Fibroblast of skin of back (primary cell): ENCODE data around the gene SYCP2.
A peak's percentile ranks its signal among the peaks of the same experiment; 100 is the strongest.
"Not testable (repeated sequence)": the region's sequence is repeated elsewhere in the genome, so short reads cannot be mapped to it uniquely, and the experiment has no call there.

Experiments
- DNase-seq: peaks from one replicate; pipeline ENCODE4 v3.0.0-alpha.2; 2013

Gene SYCP2

DNA sequence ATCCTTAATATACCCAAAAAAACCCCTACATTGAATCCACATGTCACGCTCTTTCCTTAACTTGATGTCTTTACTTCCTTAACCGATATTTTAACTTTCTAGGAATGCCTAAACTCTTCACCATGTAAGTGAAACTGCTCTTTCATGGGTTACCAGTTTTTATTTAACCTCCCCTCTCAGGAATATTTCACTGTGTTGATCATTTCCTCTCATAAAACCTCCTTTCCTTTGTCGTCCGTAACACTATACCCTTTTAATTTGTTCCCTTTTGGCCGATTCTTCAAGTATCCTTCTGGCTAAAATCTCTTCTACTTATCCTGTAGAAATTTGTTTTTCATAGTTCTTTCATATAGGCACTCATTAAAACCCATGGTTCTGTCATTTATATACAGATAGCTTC, 24.6 kb downstream of the SYCP2 start:
- DNase-seq: no peak

- DNase-seq: no peak
These were observed 29.8 kb downstream of the SYCP2 start for GRCh38 chr20:59903621-59904020.

DNA sequence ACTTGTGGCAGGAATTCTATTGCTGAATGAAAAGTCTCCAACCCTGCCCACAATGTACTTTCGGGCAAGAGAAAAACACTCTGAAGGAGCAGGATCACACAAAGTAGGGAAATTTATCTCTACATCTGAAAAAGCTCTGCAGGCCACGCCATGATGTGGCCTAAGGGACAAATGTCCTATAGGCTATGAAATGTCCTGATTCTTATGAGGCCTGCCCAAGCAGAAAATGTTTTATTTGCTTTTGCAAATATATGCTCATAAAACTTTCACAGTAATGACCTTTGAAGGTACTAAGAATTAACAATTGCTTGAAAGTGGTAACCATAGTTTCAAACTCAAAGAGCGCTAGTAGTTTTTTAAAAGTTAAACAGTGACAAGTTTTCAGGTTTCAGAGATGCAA, 31.0 kb downstream of the SYCP2 start:
- no peak for DNase-seq

DNA sequence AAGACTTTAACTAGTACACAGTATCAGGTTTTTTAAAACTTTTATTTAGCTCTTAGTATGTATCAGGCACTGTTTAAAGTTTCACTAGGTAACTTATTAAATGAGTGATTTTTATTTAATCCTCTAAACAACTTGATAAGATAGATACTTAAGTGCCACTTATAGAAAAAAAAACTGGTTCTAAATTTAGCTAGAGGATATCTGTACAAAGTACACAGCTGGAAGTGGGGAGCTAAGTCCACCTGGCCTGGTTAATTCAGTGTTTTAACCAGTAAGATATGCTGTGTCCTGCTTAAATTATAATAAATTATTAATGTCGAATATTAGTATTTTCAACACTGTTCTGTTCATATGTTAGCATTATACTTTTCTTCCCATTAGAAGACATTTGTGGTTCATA, 37.5 kb downstream of the SYCP2 start:
- no peak for DNase-seq

GRCh38 chr20:59891581-59891980, 41.9 kb downstream of the SYCP2 start:
- DNase-seq: no peak

DNA sequence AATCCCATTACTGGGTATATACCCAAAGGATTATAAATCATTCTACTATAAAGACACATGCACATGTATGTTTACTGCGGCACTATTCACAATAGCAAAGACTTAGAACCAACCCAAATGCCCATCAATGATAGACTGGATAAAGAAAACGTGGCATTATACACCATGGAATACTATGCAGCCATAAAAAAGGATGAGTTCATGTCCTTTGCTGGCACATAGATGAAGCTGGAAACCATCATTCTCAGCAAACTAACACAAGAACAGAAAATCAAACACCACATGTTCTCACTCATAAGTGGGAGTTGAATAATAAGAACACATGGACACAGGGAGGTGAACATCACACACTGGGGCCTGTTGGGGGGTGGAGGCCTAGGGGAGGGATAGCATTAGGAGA, 43.4 kb downstream of the SYCP2 start:
- not testable (repeated sequence) for DNase-seq

DNA sequence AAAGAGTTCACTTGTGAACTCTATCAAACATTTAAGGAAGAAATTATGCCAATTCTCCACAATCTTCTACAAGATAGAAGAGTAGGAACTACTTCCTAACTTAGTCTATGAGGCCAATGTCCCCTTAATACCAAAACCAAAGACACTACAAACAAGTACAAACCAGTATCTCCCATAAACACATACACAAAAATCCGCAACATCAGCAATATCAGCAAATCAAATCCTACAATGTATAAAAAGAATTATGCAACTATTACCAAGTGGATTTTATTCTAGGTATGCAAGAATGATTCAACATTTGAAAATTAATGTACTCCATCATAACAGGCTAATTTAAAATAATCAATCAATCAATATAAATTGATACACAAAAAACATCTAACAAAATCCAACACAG, 45.4 kb downstream of the SYCP2 start:
- DNase-seq: no peak

- no peak for DNase-seq
These were observed 48.9 kb downstream of the SYCP2 start for GRCh38 chr20:59884494-59884893.

DNA sequence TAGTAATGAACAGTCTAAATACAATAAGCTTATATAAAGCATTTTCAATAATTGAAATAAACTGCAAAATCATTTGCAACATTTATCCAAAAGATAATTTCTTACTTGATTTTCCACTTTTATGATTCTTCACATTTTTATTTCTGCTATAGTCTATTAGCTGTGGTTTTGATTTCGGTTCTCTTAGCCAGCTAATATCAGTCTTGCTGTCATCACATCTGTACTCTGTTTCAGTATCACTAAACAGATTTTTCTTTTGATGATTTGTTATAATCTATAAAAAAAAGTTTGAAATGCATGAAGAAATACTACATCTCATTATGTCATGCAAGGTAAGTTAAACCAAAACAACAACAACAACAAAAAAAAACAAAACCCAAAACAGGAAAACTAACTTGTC, 53.2 kb downstream of the SYCP2 start:
- DNase-seq: no peak

DNA sequence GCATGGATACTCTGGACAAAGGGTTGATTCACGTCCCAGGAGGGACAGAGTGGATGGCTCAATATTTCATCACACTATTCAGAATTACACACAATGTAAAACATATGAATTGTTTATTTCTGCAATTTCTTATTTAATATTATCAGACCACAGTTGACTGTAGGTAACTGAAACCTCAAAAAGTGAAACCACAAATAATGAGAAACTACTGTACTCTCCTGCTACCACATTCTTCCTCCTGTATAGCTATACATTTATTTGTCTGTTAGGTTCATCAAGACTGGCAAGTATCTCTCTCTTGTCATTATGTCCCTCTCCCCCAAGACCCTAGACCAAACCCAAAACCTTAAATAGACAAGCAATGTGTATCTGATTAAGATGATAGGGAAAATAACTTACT, 60.0 kb downstream of the SYCP2 start:
- DNase-seq: no peak

GRCh38 chr20:59871096-59871495, 62.3 kb downstream of the SYCP2 start:
- DNase-seq: no peak

DNA sequence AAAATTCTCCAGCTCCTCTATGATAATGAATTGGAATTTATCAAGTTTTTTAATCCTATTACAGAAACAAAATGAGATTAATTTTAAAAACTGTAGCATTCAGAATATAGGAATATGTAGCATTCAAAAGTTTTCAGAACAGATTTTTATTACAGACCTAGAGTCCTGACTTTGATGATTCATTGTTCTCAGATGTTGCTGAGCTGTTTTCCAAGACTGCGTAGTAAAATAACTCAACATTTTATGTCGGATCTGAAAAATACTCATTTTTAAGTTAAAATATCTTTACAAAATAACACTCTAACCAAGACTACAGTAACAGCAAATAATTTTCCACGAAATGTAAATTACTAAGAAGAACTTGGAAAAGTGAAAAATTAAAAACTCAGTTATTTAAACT, 67.1 kb downstream of the SYCP2 start:
- peak; percentile 7 for DNase-seq

DNA sequence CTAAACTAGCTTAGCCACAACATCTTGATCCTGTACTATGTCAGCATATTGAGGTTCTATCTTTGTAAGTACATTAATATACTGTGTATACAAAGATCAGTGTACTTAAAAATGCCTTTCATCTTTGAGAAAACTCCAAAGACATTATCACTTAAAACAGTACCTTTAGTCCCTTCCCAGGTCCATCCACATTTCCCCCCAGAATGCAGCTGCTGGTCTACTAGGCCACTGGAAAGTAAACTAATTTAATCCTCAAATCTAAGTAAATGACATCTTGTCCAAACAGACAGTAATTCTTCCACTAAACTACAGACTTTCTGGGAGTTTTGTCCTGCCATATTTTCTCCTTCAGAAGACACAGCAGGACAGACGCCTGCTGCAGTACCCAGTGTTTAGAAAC, 68.7 kb downstream of the SYCP2 start:
- DNase-seq: no peak

DNA sequence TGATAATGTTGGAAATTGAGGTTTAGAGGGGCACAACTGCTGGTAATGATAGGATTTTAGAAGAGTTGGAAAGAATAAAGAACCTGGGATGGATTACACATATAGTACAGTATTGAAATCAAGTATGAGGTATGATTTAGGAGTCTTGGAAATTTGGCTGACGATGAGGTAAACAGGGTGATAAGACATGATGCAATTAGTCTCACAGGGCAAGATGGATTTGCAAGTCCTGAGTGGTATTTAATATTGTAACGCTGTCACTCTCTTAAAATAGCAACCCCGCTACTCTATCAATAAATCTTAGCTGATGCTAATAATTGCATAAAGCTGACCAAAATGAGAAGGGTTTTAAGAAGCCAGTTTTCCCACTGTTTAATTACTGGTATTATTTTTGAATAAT, 70.4 kb downstream of the SYCP2 start:
- no peak for DNase-seq

DNA sequence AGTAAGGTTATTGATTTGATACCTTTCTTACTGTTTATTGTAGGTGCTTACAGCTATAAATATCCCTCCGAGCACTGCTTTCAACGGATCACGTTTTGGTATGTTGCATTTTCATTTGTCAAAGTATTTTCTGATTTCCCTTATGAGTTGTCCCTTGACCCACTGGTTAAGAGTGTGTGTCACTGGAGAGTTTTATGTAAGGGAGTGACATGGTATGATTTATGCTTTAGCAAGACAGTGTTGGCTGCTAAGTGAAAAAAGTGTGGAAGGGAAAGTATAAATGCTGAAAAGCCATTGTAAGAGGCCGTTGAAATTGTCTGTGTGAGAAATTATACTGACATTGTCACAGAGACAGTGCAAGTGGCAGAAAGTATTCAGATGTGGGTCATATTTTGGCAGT, 72.0 kb downstream of the SYCP2 start:
- DNase-seq: no peak

GRCh38 chr20:59858425-59858824, 75.0 kb downstream of the SYCP2 start:
- DNase-seq: no peak

- no peak for DNase-seq
These were observed 75.5 kb downstream of the SYCP2 start for GRCh38 chr20:59857966-59858365.

DNA sequence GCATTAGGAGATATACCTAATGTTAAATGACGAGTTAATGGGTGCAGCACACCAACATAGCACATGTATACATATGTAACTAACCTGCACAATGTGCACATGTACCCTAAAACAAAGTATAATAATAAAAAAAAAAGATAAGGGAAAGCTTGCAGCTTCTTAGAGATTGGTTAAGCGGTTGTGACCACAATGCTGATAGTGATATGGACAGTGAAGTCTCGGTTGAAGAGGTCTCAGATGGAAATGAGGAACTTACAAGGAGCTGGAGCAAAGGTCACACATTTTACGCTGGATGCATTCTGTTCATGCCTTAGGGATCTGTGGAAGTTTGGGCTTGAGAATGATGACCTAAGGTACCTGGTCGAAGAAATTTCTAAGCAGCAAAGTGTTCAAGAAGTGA, 76.5 kb downstream of the SYCP2 start:
- not testable (repeated sequence) for DNase-seq

- not testable (repeated sequence) for DNase-seq
These were observed 76.9 kb downstream of the SYCP2 start for GRCh38 chr20:59856526-59856925.

DNA sequence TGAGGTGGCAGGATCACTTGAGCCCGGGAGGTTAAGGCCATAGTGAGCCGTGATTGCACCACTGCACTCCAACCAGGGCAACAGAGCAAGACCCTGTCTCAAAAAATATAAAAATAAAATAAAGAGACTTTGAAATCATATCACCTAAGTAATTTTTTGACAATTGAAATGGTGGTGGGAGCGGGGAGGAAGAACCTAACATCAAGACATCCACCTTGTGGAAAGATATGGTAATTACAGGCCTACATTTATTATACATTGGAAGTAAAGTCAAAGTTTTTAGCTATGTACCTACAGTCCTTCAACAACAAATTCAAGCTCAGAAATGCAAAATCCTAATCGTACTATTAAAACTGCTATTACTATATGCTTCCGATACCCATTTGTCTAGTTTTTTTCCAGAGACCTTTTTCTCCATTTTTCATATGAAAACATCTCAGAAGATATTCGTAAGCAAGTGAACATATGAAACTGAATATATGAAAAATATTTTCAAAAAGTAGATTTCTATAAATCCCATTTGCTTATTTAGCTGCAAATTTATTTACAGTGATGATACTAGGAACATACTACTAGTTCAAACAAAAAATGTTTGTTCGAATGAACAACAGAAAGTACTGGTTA, 83.3 kb downstream of the SYCP2 start:
- peak; percentile 43 for DNase-seq

GRCh38 chr20:59848182-59848581, 85.3 kb downstream of the SYCP2 start:
- no peak for DNase-seq

DNA sequence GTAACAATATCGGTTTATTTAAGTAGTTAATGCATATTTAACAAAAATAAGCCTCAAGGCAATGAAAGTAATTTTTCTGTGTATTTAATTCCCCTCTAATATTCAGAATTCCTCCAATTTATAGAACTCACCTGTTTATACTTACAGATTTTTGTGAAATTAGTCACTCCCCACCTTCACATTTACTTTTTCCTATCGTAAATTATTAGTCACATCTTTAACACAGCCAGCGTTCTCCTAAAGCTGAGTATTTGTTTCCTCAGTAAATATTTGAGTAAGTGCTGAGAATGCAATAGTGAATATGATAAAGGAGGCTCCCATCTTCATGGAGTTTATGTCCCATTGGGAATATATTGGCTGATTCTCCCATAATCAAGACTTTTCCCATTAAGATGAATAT, 88.0 kb downstream of the SYCP2 start:
- no peak for DNase-seq

GRCh38 chr20:59839400-59839799, 94.0 kb downstream of the SYCP2 start:
- DNase-seq: no peak

- DNase-seq: no peak
These were observed 95.6 kb downstream of the SYCP2 start for GRCh38 chr20:59837623-59838394.

GRCh38 chr20:59836767-59837166, 96.7 kb downstream of the SYCP2 start:
- DNase-seq: no peak
